K562 (cell line): ENCODE results near the gene CFAP90. TPM values are rescaled to one million over a fixed set of nuclear protein-coding genes. Genes with fewer than 3 reads are reported as not detected.

Source experiments
- ATAC-seq: fragments of 200-7000 bp; cut with Tn5 transposase; 3 replicates; pipeline ENCODE4 v1.9.1; 2020; ENCODE audit warnings: moderate library complexity
- BruUV-seq: library from RNA; stranded (reverse); fragments of 400-500 nt; replicated peaks from 2 replicates; lab custom pipeline; 2021; lab: Mats Ljungman, UMichigan
- CTCF ChIA-PET: fragments of 300-600 bp; formaldehyde crosslinking; extraction: SDS; loops from one replicate; lab custom pipeline; 2021; ENCODE audit warnings: low intra/inter-chr PET ratio; lab: Yijun Ruan, JAX
- POLR2A ChIA-PET: fragments of 300-600, 350-650 bp; sonication (Branson Sonifier 250); formaldehyde crosslinking; extraction: SDS; loops from one replicate; lab custom pipeline; 2021; ENCODE audit warnings: antibody characterized with exemption, inconsistent platforms; lab: Yijun Ruan, JAX
- DNase-seq, 4 experiments: peaks; one replicate each; pipeline versions ENCODE4 v3.0.0 to v3.0.0-alpha.2; 2011 to 2018; ENCODE audit warnings: low spot score in 3 of 4, mixed read lengths in 3 of 4; ENCODE audit errors: extremely low read depth in 1 of 4
- FAIRE-seq: peaks from 2 replicates; lab custom pipeline; 2011; peaks lifted over from hg19 to GRCh38; lab: Jason Lieb, UNC
- H2AFZ ChIP-seq: 2 replicates; pipeline ENCODE4 v1.6.0; 2011; ENCODE audit warnings: low read depth, low read length, control low read depth, inconsistent platforms
- H3K27ac ChIP-seq: fragments of 200-600 bp; 3 replicates; pipeline ENCODE4 v1.8.0; 2011; ENCODE audit warnings: low read depth, mild to moderate bottlenecking, control low read depth, inconsistent platforms, low read length, moderate library complexity, mixed read lengths; ENCODE audit errors: extremely low read depth
- H3K27me3 ChIP-seq, 2 experiments: fragments of 300-600 bp in 1 of 2; 2 replicates in 1 of 2; 3 replicates in 1 of 2; pipeline versions ENCODE4 v1.6.0 to v1.8.0; 2011; ENCODE audit warnings: inconsistent platforms in 2 of 2, low read length in 2 of 2, mild to moderate bottlenecking in 1 of 2, mixed read lengths in 1 of 2, moderate library complexity in 1 of 2; ENCODE audit not compliant: control insufficient read depth in 2 of 2, insufficient read depth in 2 of 2
- H3K36me3 ChIP-seq: fragments of 300-600 bp; 3 replicates; pipeline ENCODE4 v1.8.0; 2011; ENCODE audit warnings: mild to moderate bottlenecking, low read length, inconsistent platforms; ENCODE audit not compliant: control insufficient read depth, insufficient read depth
- H3K4me1 ChIP-seq, 2 experiments: fragments of 200-600 bp in 1 of 2; replicated peaks in 1 of 2; 2 replicates in 1 of 2; 3 replicates in 1 of 2; pipeline versions ENCODE4 v1.5.1 to v1.8.0; 2011; ENCODE audit warnings: inconsistent platforms in 2 of 2, low read length in 2 of 2, mild to moderate bottlenecking in 1 of 2, mixed read lengths in 1 of 2, moderate library complexity in 1 of 2; ENCODE audit not compliant: control insufficient read depth in 2 of 2, insufficient read depth in 2 of 2
- H3K4me2 ChIP-seq: 2 replicates; pipeline ENCODE4 v1.6.1; 2011; ENCODE audit warnings: low read length, control low read depth, inconsistent platforms, mixed read lengths; ENCODE audit not compliant: insufficient read depth
- H3K4me3 ChIP-seq: fragments of 200-600 bp; sonication (generic), shearing (Covaris generic); 2 replicates; pipeline ENCODE4 v1.5.1; 2016; ENCODE audit warnings: control low read depth, inconsistent platforms
- H3K79me2 ChIP-seq: fragments of 200-600 bp; 3 replicates; pipeline ENCODE4 v1.8.0; 2011; ENCODE audit warnings: low read length, inconsistent platforms; ENCODE audit not compliant: control insufficient read depth, insufficient read depth
- H3K9ac ChIP-seq, 2 experiments: 2 replicates each; pipeline versions ENCODE4 v1.6.0 to v1.6.1; 2011; ENCODE audit warnings: low read depth in 2 of 2, low read length in 2 of 2, control low read depth in 1 of 2, inconsistent platforms in 1 of 2, mild to moderate bottlenecking in 1 of 2, mixed read lengths in 1 of 2; ENCODE audit not compliant: insufficient read depth in 1 of 2
- H3K9me1 ChIP-seq: one replicate; pipeline ENCODE4 v1.6.0; 2011; ENCODE audit warnings: inconsistent platforms, mild to moderate bottlenecking, low read length, moderate library complexity; ENCODE audit not compliant: control insufficient read depth, insufficient read depth
- H3K9me3 ChIP-seq: replicated peaks from 2 replicates; pipeline ENCODE4 v1.5.1; 2011; ENCODE audit warnings: low read depth, low read length, inconsistent platforms; ENCODE audit not compliant: control insufficient read depth, insufficient read depth
- H4K20me1 ChIP-seq: replicated peaks from 2 replicates; pipeline ENCODE4 v1.6.1; 2011; ENCODE audit warnings: low read length, inconsistent platforms, mixed read lengths; ENCODE audit not compliant: control insufficient read depth, insufficient read depth
- CBX8 ChIP-seq: fragments of 200-600 bp; sonication (generic); IDR thresholded peaks from 2 replicates; pipeline ENCODE4 v1.6.1; 2012; ENCODE audit warnings: borderline replicate concordance, mixed run types, low read depth, mild to moderate bottlenecking, moderate library complexity, mixed read lengths, low read length, control low read depth, inconsistent platforms; ENCODE audit not compliant: poor library complexity, severe bottlenecking; ENCODE audit errors: extremely low read depth
- MYBL2 ChIP-seq, 2 experiments: fragments of 450-650 bp in 1 of 2; sonication (generic) in 1 of 2; formaldehyde crosslinking in 1 of 2; IDR thresholded peaks; 2 replicates each; pipeline versions ENCODE4 v1.6.1 to v1.8.1; 2017 to 2022; ENCODE audit warnings: borderline replicate concordance in 1 of 2, inconsistent platforms in 1 of 2, low read depth in 1 of 2, mild to moderate bottlenecking in 1 of 2, missing genetic modification reagents in 1 of 2, moderate library complexity in 1 of 2
- NBN ChIP-seq: fragments of 450-650 bp; IDR thresholded peaks from 2 replicates; pipeline ENCODE4 v1.6.1; 2016; ENCODE audit warnings: low read depth, mild to moderate bottlenecking
- NR2C1 ChIP-seq, 2 experiments: fragments of 450-650 bp; IDR thresholded peaks; 2 replicates each; pipeline ENCODE4 v1.6.1; 2017; ENCODE audit warnings: mild to moderate bottlenecking in 2 of 2, antibody characterized with exemption in 1 of 2, inconsistent platforms in 1 of 2, missing compliant biosample characterization in 1 of 2, missing genetic modification characterization in 1 of 2
- WGBS: fragments of 100-300 bp; shearing (Covaris generic); methylation state at CpG from one replicate; pipeline ENCODE4 v1.1.6; 2016; ENCODE audit warnings: low coverage, mixed read lengths; ENCODE audit not compliant: insufficient coverage; ENCODE audit errors: missing lambda C conversion rate; 5-methylcytosine and 5-hydroxymethylcytosine counted together
- in situ Hi-C: fragments of 300-500 bp; cut with MboI; formaldehyde crosslinking; loops from 4 replicates; pipeline ENCODE4 v1.15.0; 2018; ENCODE audit warnings: inconsistent platforms, mixed read lengths
- intact Hi-C: fragments of 100-400 bp; cut with micrococcal nuclease; formaldehyde crosslinking; loops from 2 replicates; pipeline ENCODE4 v1.14.2; 2022
- polyA plus RNA-seq, 8 experiments: library from polyadenylated mRNA; depleted of rRNA in 4 of 8; stranded (reverse) in 5 of 8; unstranded in 3 of 8; fragments of >200 nt; fragmentation: Nextera tagmentation in 2 of 8; fragmentation: Illumina TruSeq in 1 of 8; extraction: Ambion mirVana in 2 of 8; extraction: Trizol in 1 of 8; gene quantifications; 2 replicates each; pipeline versions ENCODE4 v1.2.1 to v1.2.3, GENCODE V29; 2011 to 2014; ENCODE audit warnings: inconsistent platforms in 1 of 8, missing spikeins in 1 of 8
- total RNA-seq, 7 experiments: library from RNA; depleted of rRNA in 6 of 7; stranded (reverse); fragments of >200 nt in 6 of 7; fragmentation: Illumina TruSeq in 2 of 7; extraction: Trizol in 2 of 7; gene quantifications; 2 replicates each; pipeline versions ENCODE4 v1.2.1 to v1.2.3, GENCODE V29; 2011 to 2021; ENCODE audit warnings: low replicate concordance in 1 of 7
- TF ChIP-seq, protein P1 (sequence below): conservative IDR thresholded peaks from 2 replicates; pipeline ENCODE4 v1.6.1; 2011; ENCODE audit warnings: low read depth, mild to moderate bottlenecking, low read length; ENCODE audit not compliant: control insufficient read depth

Gene CFAP90
- total and polyA plus RNA-seq, 9 of the 15 experiments (the other 6 are each of a cell fraction or from before 2014, with no cell fraction given) = not detected

DNA sequence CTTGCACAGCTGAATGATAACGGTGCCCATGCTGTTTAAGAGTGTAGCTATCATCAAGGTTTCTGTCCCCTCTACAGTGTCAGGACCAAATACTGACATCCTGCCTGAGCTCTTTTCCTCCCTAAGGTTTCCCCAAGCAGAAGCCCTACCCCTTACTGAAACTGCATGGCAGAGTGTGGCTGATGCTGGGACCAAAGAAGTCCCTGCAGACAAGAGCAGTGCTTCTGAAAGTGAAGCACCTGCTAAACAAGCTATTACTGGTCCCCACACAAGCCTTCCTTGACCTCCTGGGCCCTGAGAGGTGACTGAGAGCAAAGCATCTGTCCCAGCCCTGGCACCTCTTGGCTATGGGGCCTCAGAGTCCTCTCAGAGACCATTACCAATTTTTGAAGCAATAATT lies 56.1 kb downstream of the CFAP90 start (continued):
- TF ChIP-seq NR2C1 (IDR thresholded peaks at IDR 0.05) = no peak
- no peak for TF ChIP-seq NR2C1 (tag; IDR thresholded peaks at IDR 0.05)

DNA sequence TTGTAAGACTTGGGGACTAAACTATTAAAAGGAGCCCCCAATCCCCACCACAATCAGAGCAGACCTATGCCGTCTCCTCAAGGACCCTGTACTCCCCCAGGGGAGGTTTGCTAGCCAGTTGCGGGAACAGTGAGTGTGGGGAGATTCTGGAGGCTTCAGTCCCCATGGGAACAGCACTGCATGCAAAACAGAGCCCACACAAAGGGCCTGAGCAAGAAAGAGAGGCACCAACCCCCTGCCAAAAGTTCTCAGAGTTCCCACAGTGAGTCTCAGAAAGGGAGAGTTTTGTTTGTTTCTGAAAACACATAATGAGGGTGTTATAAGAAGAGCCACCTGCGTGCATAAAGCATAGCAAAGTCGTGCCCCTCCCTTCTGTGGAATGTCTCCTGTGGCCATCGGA lies 56.6 kb downstream of the CFAP90 start:
- WGBS = 0% methylated on average over 5 of the region's 5 CpGs
- no TSS peak for BruUV-seq
- in situ Hi-C loops = no loop called here

DNA sequence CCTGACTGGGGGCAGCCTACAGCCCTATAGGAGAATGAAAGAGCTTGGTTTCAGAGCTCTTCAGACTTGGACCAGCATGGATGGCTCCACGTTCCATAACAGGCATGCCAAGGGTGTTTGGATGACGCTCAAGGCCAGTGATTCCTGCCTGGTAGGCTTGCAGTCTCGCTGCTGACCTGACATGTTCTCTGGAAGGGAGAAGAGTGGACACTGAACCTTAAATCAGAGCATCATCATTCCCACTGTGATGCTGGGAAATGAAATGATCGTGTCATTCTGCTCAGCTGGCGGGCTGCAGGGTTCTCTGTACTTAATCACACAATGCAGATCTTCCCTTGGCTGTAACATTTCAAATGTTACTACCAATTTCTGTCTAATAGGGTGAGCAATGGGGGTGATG lies 57.0 kb downstream of the CFAP90 start:
- H3K27me3 ChIP-seq = peaks cover 8 to 29% of the 10 kb centered on the region in 2 experiments; a peak in 3 of 5 replicates
- H3K27ac ChIP-seq = no peak overlapping the region
- no peak overlapping the region for H3K4me3 ChIP-seq
- TF ChIP-seq, protein P1, sequence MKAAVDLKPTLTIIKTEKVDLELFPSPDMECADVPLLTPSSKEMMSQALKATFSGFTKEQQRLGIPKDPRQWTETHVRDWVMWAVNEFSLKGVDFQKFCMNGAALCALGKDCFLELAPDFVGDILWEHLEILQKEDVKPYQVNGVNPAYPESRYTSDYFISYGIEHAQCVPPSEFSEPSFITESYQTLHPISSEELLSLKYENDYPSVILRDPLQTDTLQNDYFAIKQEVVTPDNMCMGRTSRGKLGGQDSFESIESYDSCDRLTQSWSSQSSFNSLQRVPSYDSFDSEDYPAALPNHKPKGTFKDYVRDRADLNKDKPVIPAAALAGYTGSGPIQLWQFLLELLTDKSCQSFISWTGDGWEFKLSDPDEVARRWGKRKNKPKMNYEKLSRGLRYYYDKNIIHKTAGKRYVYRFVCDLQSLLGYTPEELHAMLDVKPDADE = no peak
- no peak for TF ChIP-seq MYBL2 (IDR thresholded peaks at IDR 0.05; ENCODE audit: low read depth)
- no peak for TF ChIP-seq MYBL2 (CRISPR knock-in tag; IDR thresholded peaks at IDR 0.05; ENCODE audit: borderline replicate concordance)
- WGBS = 0% methylated on average over 5 of the region's 5 CpGs
- CTCF ChIA-PET = no interaction called here
- DNase-seq (no peak), FAIRE-seq (no peak), ATAC-seq (no peak)
- intact Hi-C loops = no loop called here
- POLR2A ChIA-PET = interaction anchor here (0.6 kb wide), 1 partner anchor 108 kb away, joined by 3 read pairs; no protein-coding TSS in a partner anchor
- no peaks in the 10 kb centered on the region for H3K4me1 ChIP-seq
- no peaks in the 10 kb centered on the region for H3K9me1 ChIP-seq
- no peaks in the 10 kb centered on the region for H4K20me1 ChIP-seq
- H3K79me2 ChIP-seq = no peaks in the 10 kb centered on the region
- no peak overlapping the region for H3K4me2 ChIP-seq
- in situ Hi-C loops = no loop called here
- H3K9me3 ChIP-seq = no peaks in the 10 kb centered on the region
- no peaks in the 10 kb centered on the region for H3K36me3 ChIP-seq
- H3K9ac ChIP-seq = no peak overlapping the region
- no peak overlapping the region for H2AFZ ChIP-seq
- BruUV-seq = no TSS peak

More for the DNA sequence above, 56.6 kb downstream of the CFAP90 start:
- H3K4me3 ChIP-seq = no peak overlapping the region
- no peak overlapping the region for H2AFZ ChIP-seq
- H3K27ac ChIP-seq = no peak overlapping the region
- H3K79me2 ChIP-seq = no peaks in the 10 kb centered on the region
- POLR2A ChIA-PET = no interaction called here
- H3K4me2 ChIP-seq = no peak overlapping the region
- no peaks in the 10 kb centered on the region for H3K36me3 ChIP-seq
- no peaks in the 10 kb centered on the region for H3K9me3 ChIP-seq
- intact Hi-C loops = no loop called here
- no peak overlapping the region for H3K9ac ChIP-seq
- DNase-seq = no peak
- TF ChIP-seq CBX8 (no peak), NBN (no peak)
- TF ChIP-seq, all 486 proteins: peak for 0
- FAIRE-seq (no peak), ATAC-seq (no peak)
- CTCF ChIA-PET = no interaction called here
- peaks cover 8 to 32% of the 10 kb centered on the region in 2 experiments; a peak in 3 of 5 replicates for H3K27me3 ChIP-seq
- no peaks in the 10 kb centered on the region for H3K9me1 ChIP-seq
- no peaks in the 10 kb centered on the region for H4K20me1 ChIP-seq
- H3K4me1 ChIP-seq = no peaks in the 10 kb centered on the region
